Neural cell (in vitro differentiated cells): ENCODE measurements around the gene RFC4. TPM values are rescaled to one million over a fixed set of nuclear protein-coding genes. Genes with fewer than 3 reads are reported as not detected.

Experiments
- H2AFZ ChIP-seq: fragments of 200-600, 300-800 bp; sonication (generic), shearing (Covaris generic); 2 replicates; pipeline ENCODE4 v1.6.0; 2014; ENCODE audit warnings: low read depth, mild to moderate bottlenecking, antibody characterized with exemption, low read length, moderate library complexity
- H3F3A ChIP-seq: fragments of 200-600 bp; shearing (Covaris generic); 2 replicates; pipeline ENCODE4 v1.6.1; 2016; ENCODE audit warnings: mild to moderate bottlenecking, moderate library complexity, mixed read lengths, antibody characterized with exemption, low read length; ENCODE audit not compliant: insufficient read depth, poor library complexity, severe bottlenecking
- H3K27ac ChIP-seq: fragments of 200-600, 300-800 bp; sonication (generic), shearing (Covaris generic); 2 replicates; pipeline ENCODE4 v1.5.1; 2014; ENCODE audit warnings: mild to moderate bottlenecking, low read length, moderate library complexity
- H3K27me3 ChIP-seq: fragments of 300-800, 200-600 bp; sonication (generic), shearing (Covaris generic); 2 replicates; pipeline ENCODE4 v1.6.0; 2014; ENCODE audit warnings: mild to moderate bottlenecking, low read depth, low read length, moderate library complexity; ENCODE audit not compliant: insufficient read depth
- H3K36me3 ChIP-seq: fragments of 300-800, 200-600 bp; sonication (generic), shearing (Covaris generic); 2 replicates; pipeline ENCODE4 v1.5.1; 2014; ENCODE audit warnings: mild to moderate bottlenecking, antibody characterized with exemption, low read length, moderate library complexity; ENCODE audit not compliant: insufficient read depth
- H3K4me2 ChIP-seq: fragments of 300-800, 200-600 bp; sonication (generic), shearing (Covaris generic); 2 replicates; pipeline ENCODE4 v1.6.0; 2014; ENCODE audit warnings: mild to moderate bottlenecking, low read length
- H3K4me3 ChIP-seq: fragments of 300-800, 200-600 bp; sonication (generic), shearing (Covaris generic); 2 replicates; pipeline ENCODE4 v1.5.1; 2014; ENCODE audit warnings: mild to moderate bottlenecking, low read length, moderate library complexity
- H3K79me2 ChIP-seq: fragments of 200-600 bp; shearing (Covaris generic); replicated peaks from 2 replicates; pipeline ENCODE4 v1.6.0; 2014; ENCODE audit warnings: mild to moderate bottlenecking, low read length, moderate library complexity; ENCODE audit not compliant: insufficient read depth
- H3K9ac ChIP-seq: fragments of 300-800, 200-600 bp; sonication (generic), shearing (Covaris generic); 2 replicates; pipeline ENCODE4 v1.6.1; 2016; ENCODE audit warnings: mild to moderate bottlenecking, low read length, mixed read lengths
- H3K9me2 ChIP-seq: fragments of 200-600 bp; shearing (Covaris generic); 2 replicates; pipeline ENCODE4 v1.6.1; 2016; ENCODE audit warnings: mild to moderate bottlenecking, low read length, mixed read lengths; ENCODE audit not compliant: insufficient read depth
- H3K9me3 ChIP-seq: fragments of 200-600, 300-800 bp; sonication (generic), shearing (Covaris generic); 2 replicates; pipeline ENCODE4 v1.6.1; 2016; ENCODE audit warnings: mild to moderate bottlenecking, mixed run types, low read length, moderate library complexity, mixed read lengths
- H4K20me1 ChIP-seq: fragments of 200-600 bp; shearing (Covaris generic); 2 replicates; pipeline ENCODE4 v1.6.1; 2016; ENCODE audit warnings: mild to moderate bottlenecking, mixed run types; ENCODE audit not compliant: insufficient read depth
- EP300 ChIP-seq: fragments of 450-650 bp; conservative IDR thresholded peaks from 2 replicates; pipeline ENCODE4 v1.6.1; 2014; ENCODE audit warnings: antibody characterized with exemption, mild to moderate bottlenecking, moderate library complexity; ENCODE audit not compliant: poor library complexity, severe bottlenecking
- EZH2 ChIP-seq: fragments of 200-600, 300-800 bp; shearing (Covaris generic), sonication (generic); IDR thresholded peaks from 2 replicates; pipeline ENCODE4 v1.6.1; 2014; ENCODE audit warnings: antibody characterized with exemption, low read length, borderline replicate concordance, mild to moderate bottlenecking; ENCODE audit not compliant: insufficient read depth, poor library complexity, severe bottlenecking
- MXI1 ChIP-seq: fragments of 450-650 bp; conservative IDR thresholded peaks from 2 replicates; pipeline ENCODE4 v1.6.1; 2014; ENCODE audit warnings: antibody characterized with exemption, mild to moderate bottlenecking; ENCODE audit not compliant: poor library complexity, severe bottlenecking
- POLR2AphosphoS5 ChIP-seq: IDR thresholded peaks from 2 replicates; pipeline ENCODE4 v1.6.1; 2012
- RAD21 ChIP-seq: fragments of 450-650 bp; conservative IDR thresholded peaks from 2 replicates; pipeline ENCODE4 v1.6.1; 2014; ENCODE audit warnings: antibody characterized with exemption, mild to moderate bottlenecking, moderate library complexity
- REST ChIP-seq: IDR thresholded peaks from 2 replicates; pipeline ENCODE4 v1.6.1; 2012; ENCODE audit warnings: borderline replicate concordance
- SMC3 ChIP-seq: fragments of 450-650 bp; conservative IDR thresholded peaks from 2 replicates; pipeline ENCODE4 v1.6.1; 2014; ENCODE audit warnings: antibody characterized with exemption, mild to moderate bottlenecking, moderate library complexity; ENCODE audit not compliant: poor library complexity
- TAF1 ChIP-seq: IDR thresholded peaks from 2 replicates; pipeline ENCODE4 v1.6.1; 2012; ENCODE audit warnings: low read depth
- polyA plus RNA-seq: library from polyadenylated mRNA; depleted of rRNA; stranded (reverse); fragments of >200 nt; gene quantifications from 2 replicates; pipeline ENCODE4 v1.2.3, GENCODE V29; 2014

RFC4 gene
- polyA plus RNA-seq, 1 donor from 2014 or later: 85.2 TPM

- H3K27ac ChIP-seq: no peak overlapping the region
- H3K9ac ChIP-seq: peak overlapping the region; percentile 99
- H3K4me3 ChIP-seq: peak overlapping the region; percentile 77
- H3K79me2 ChIP-seq: peaks cover 44% of the 10 kb centered on the region
- peaks cover 52% of the 10 kb centered on the region for H4K20me1 ChIP-seq
- H3K27me3 ChIP-seq: no peaks in the 10 kb centered on the region
- TF ChIP-seq EP300 (no peak), EZH2 (no peak), MXI1 (no peak)
- peak overlapping the region; percentile 89 for H3K4me2 ChIP-seq
- H2AFZ ChIP-seq: no peak overlapping the region
- peaks cover 17% of the 10 kb centered on the region for H3F3A ChIP-seq
- no peaks in the 10 kb centered on the region for H3K9me3 ChIP-seq
- H3K36me3 ChIP-seq: peaks cover 38% of the 10 kb centered on the region
- no peaks in the 10 kb centered on the region for H3K9me2 ChIP-seq
Measured at GRCh38 chr3:186785495-186786018, 20.7 kb downstream of the RFC4 start.

- peak overlapping the region; percentile 89 for H3K4me2 ChIP-seq
- TF ChIP-seq SMC3 (no peak), POLR2AphosphoS5 (no peak), TAF1 (no peak)
- H3K79me2 ChIP-seq: peaks cover 44% of the 10 kb centered on the region
- H2AFZ ChIP-seq: no peak overlapping the region
- no peaks in the 10 kb centered on the region for H3K9me2 ChIP-seq
- H3K36me3 ChIP-seq: peaks cover 34% of the 10 kb centered on the region
- peak overlapping the region; percentile 100 for H3K27ac ChIP-seq
- H3K27me3 ChIP-seq: no peaks in the 10 kb centered on the region
- H3K9me3 ChIP-seq: no peaks in the 10 kb centered on the region
- H3K4me3 ChIP-seq: peak overlapping the region; percentile 77
- H3K9ac ChIP-seq: peak overlapping the region; percentile 99
- H4K20me1 ChIP-seq: peaks cover 52% of the 10 kb centered on the region
- H3F3A ChIP-seq: peaks cover 17% of the 10 kb centered on the region
Measured at GRCh38 chr3:186784820-186785494, 21.3 kb downstream of the RFC4 start.

DNA sequence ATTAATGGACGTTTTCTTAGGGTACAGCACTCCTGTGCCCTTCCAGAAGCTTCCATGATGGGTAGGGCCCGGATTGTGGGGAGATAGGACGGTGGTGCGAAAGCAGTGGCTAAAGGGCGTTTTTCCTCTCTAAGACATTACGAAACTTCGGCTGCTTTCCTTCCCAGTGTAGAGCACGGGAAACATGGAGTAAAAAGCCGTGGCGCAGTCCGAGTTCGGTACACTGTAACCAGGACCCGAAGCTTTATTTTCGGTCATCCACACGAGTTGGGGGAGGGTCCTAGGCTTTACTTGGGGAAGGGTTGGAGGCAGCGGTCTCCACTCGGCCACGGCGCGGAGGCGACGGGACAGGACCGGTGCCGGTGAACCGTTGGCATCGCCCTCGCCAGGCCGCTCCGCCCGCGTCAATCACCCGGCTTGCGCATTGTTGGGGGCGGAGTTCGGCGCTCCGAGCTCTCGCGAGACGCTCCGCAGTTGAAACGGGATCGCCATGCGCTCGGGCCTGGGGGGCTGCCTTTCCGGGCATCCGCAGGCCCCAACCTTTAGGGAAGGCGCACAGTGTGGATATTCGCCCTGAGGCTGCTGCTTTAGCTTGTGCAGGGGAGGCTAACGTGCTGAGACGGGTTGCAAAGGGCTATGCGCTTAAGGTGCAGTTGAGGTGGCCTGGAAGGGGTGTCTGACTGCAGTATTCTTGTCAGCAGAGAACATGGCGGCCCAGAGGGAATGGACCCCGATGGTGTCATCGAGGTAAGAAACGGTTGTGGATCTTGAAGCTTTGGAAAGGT is 22.4 kb downstream of the RFC4 start:
- Histone ChIP-seq H2AFZ (peak overlapping the region; percentile 77), H3K27me3 (no peaks in the 10 kb centered on the region), H3K9me2 (no peaks in the 10 kb centered on the region), H3K4me2 (peak overlapping the region; percentile 89), H3K9ac (peak overlapping the region; percentile 99), H3K79me2 (peaks cover 44% of the 10 kb centered on the region), H3K4me3 (peak overlapping the region; percentile 77), H3F3A (peaks cover 17% of the 10 kb centered on the region), H3K27ac (peak overlapping the region; percentile 100), H3K36me3 (peaks cover 30% of the 10 kb centered on the region), H3K9me3 (no peaks in the 10 kb centered on the region), H4K20me1 (peaks cover 49% of the 10 kb centered on the region)
- TF ChIP-seq EP300 (no peak), RAD21 (no peak), REST (no peak), SMC3 (peak; percentile 36), TAF1 (no peak), MXI1 (peak; percentile 84), EZH2 (no peak), POLR2AphosphoS5 (peak; percentile 96)
